ENCODE data around the gene SPHKAP.

Gene SPHKAP

GRCh38 chr2:228015741-228016140 is 165.7 kb downstream of the SPHKAP start:
- no CpG with 5 or more reads among the region's 1 CpG for WGBS (ENCODE audit: insufficient coverage)
- Histone ChIP-seq H3K27me3 (replicated peaks in 2 of 5; ENCODE audit: control insufficient read depth in 4 of 5, insufficient read depth in 5 of 5, low read length in 4 of 5) (no peaks in the 10 kb centered on the region), H3K4me1 (ENCODE audit: control extremely low read depth in 1 of 4, control insufficient read depth in 4 of 4, insufficient read depth in 4 of 4, low read length in 3 of 4) (no peaks in the 10 kb centered on the region), H3K4me3 (ENCODE audit: control insufficient read depth in 1 of 7, extremely low read depth in 1 of 7, insufficient read depth in 4 of 7, low read depth in 2 of 7, low read length in 6 of 7) (no peak overlapping the region), H3K9me3 (ENCODE audit: control extremely low read depth in 1 of 5, control insufficient read depth in 4 of 5, insufficient read depth in 2 of 5, low read depth in 1 of 5, low read length in 4 of 5) (peaks cover 0 to 5% (median 0%) of the 10 kb centered on the region in 5 experiments), H3K27ac (ENCODE audit: insufficient read depth in 1 of 2, low read depth in 1 of 2, low read length in 2 of 2, poor library complexity in 1 of 2, severe bottlenecking in 2 of 2) (no peak overlapping the region), H3K36me3 (ENCODE audit: control insufficient read depth in 4 of 4, insufficient read depth in 4 of 4, low read length in 3 of 4) (no peaks in the 10 kb centered on the region)
- no peak for DNase-seq
- ChIA-PET POLR2A (no interaction called here), CTCF (no interaction called here)

GRCh38 chr2:227996366-227996765 is 185.1 kb downstream of the SPHKAP start:
- DNase-seq: no peak
- Histone ChIP-seq H3K27me3 (replicated peaks in 2 of 5; ENCODE audit: control insufficient read depth in 4 of 5, insufficient read depth in 5 of 5, low read length in 4 of 5) (no peaks in the 10 kb centered on the region), H3K36me3 (ENCODE audit: control insufficient read depth in 4 of 4, insufficient read depth in 4 of 4, low read length in 3 of 4) (no peaks in the 10 kb centered on the region), H3K4me1 (ENCODE audit: control extremely low read depth in 1 of 4, control insufficient read depth in 4 of 4, insufficient read depth in 4 of 4, low read length in 3 of 4) (no peaks in the 10 kb centered on the region), H3K4me3 (ENCODE audit: control insufficient read depth in 1 of 7, extremely low read depth in 1 of 7, insufficient read depth in 4 of 7, low read depth in 2 of 7, low read length in 6 of 7) (no peak overlapping the region), H3K27ac (ENCODE audit: insufficient read depth in 1 of 2, low read depth in 1 of 2, low read length in 2 of 2, poor library complexity in 1 of 2, severe bottlenecking in 2 of 2) (no peak overlapping the region), H3K9me3 (ENCODE audit: control extremely low read depth in 1 of 5, control insufficient read depth in 4 of 5, insufficient read depth in 2 of 5, low read depth in 1 of 5, low read length in 4 of 5) (no peaks in the 10 kb centered on the region)
- ChIA-PET CTCF (no interaction called here), POLR2A (no interaction called here)
- WGBS (ENCODE audit: insufficient coverage): 48% methylated on average over 3 of the region's 3 CpGs

- H3K27ac ChIP-seq (ENCODE audit: insufficient read depth in 1 of 2, low read depth in 1 of 2, low read length in 2 of 2, poor library complexity in 1 of 2, severe bottlenecking in 2 of 2): no peak overlapping the region
- ChIA-PET CTCF (no interaction called here), POLR2A (no interaction called here)
- H3K4me3 ChIP-seq (ENCODE audit: control insufficient read depth in 1 of 7, extremely low read depth in 1 of 7, insufficient read depth in 4 of 7, low read depth in 2 of 7, low read length in 6 of 7): no peak overlapping the region
- no peaks in the 10 kb centered on the region for H3K4me1 ChIP-seq (ENCODE audit: control extremely low read depth in 1 of 4, control insufficient read depth in 4 of 4, insufficient read depth in 4 of 4, low read length in 3 of 4)
- 100% methylated on average over 2 of the region's 4 CpGs for WGBS (ENCODE audit: insufficient coverage)
- H3K9me3 ChIP-seq (ENCODE audit: control extremely low read depth in 1 of 5, control insufficient read depth in 4 of 5, insufficient read depth in 2 of 5, low read depth in 1 of 5, low read length in 4 of 5): no peaks in the 10 kb centered on the region
- no peak for DNase-seq
- H3K36me3 ChIP-seq (ENCODE audit: control insufficient read depth in 4 of 4, insufficient read depth in 4 of 4, low read length in 3 of 4): no peaks in the 10 kb centered on the region
- no peaks in the 10 kb centered on the region for H3K27me3 ChIP-seq (replicated peaks in 2 of 5; ENCODE audit: control insufficient read depth in 4 of 5, insufficient read depth in 5 of 5, low read length in 4 of 5)
Measured at GRCh38 chr2:227990937-227991336, 190.6 kb downstream of the SPHKAP start.

- POLR2A ChIA-PET: no interaction called here
- Histone ChIP-seq H3K27me3 (replicated peaks in 2 of 5; ENCODE audit: control insufficient read depth in 4 of 5, insufficient read depth in 5 of 5, low read length in 4 of 5) (no peaks in the 10 kb centered on the region), H3K9me3 (ENCODE audit: control extremely low read depth in 1 of 5, control insufficient read depth in 4 of 5, insufficient read depth in 2 of 5, low read depth in 1 of 5, low read length in 4 of 5) (no peaks in the 10 kb centered on the region), H3K36me3 (ENCODE audit: control insufficient read depth in 4 of 4, insufficient read depth in 4 of 4, low read length in 3 of 4) (no peaks in the 10 kb centered on the region), H3K27ac (ENCODE audit: insufficient read depth in 1 of 2, low read depth in 1 of 2, low read length in 2 of 2, poor library complexity in 1 of 2, severe bottlenecking in 2 of 2) (no peak overlapping the region), H3K4me3 (ENCODE audit: control insufficient read depth in 1 of 7, extremely low read depth in 1 of 7, insufficient read depth in 4 of 7, low read depth in 2 of 7, low read length in 6 of 7) (no peak overlapping the region), H3K4me1 (ENCODE audit: control extremely low read depth in 1 of 4, control insufficient read depth in 4 of 4, insufficient read depth in 4 of 4, low read length in 3 of 4) (no peaks in the 10 kb centered on the region)
- no peak for DNase-seq
- 96% methylated on average over 3 of the region's 3 CpGs for WGBS (ENCODE audit: insufficient coverage)
- CTCF ChIA-PET: no interaction called here
Measured at GRCh38 chr2:227973241-227973640, 208.2 kb downstream of the SPHKAP start.

- no peak for DNase-seq
- 79% methylated on average over 4 of the region's 7 CpGs for WGBS (ENCODE audit: insufficient coverage)
- H3K27me3 ChIP-seq (replicated peaks in 2 of 5; ENCODE audit: control insufficient read depth in 4 of 5, insufficient read depth in 5 of 5, low read length in 4 of 5): no peaks in the 10 kb centered on the region
- no peaks in the 10 kb centered on the region for H3K36me3 ChIP-seq (ENCODE audit: control insufficient read depth in 4 of 4, insufficient read depth in 4 of 4, low read length in 3 of 4)
- ChIA-PET POLR2A (no interaction called here), CTCF (no interaction called here)
- H3K27ac ChIP-seq (ENCODE audit: insufficient read depth in 1 of 2, low read depth in 1 of 2, low read length in 2 of 2, poor library complexity in 1 of 2, severe bottlenecking in 2 of 2): no peak overlapping the region
- no peaks in the 10 kb centered on the region for H3K4me1 ChIP-seq (ENCODE audit: control extremely low read depth in 1 of 4, control insufficient read depth in 4 of 4, insufficient read depth in 4 of 4, low read length in 3 of 4)
- no peak overlapping the region for H3K4me3 ChIP-seq (ENCODE audit: control insufficient read depth in 1 of 7, extremely low read depth in 1 of 7, insufficient read depth in 4 of 7, low read depth in 2 of 7, low read length in 6 of 7)
- no peaks in the 10 kb centered on the region for H3K9me3 ChIP-seq (ENCODE audit: control extremely low read depth in 1 of 5, control insufficient read depth in 4 of 5, insufficient read depth in 2 of 5, low read depth in 1 of 5, low read length in 4 of 5)
Measured at GRCh38 chr2:227971619-227972230, 209.8 kb downstream of the SPHKAP start.

GRCh38 chr2:227960317-227960716 is 221.2 kb downstream of the SPHKAP start:
- peaks cover 0 to 2% (median 0%) of the 10 kb centered on the region in 5 experiments for H3K27me3 ChIP-seq (replicated peaks in 2 of 5; ENCODE audit: control insufficient read depth in 4 of 5, insufficient read depth in 5 of 5, low read length in 4 of 5)
- no peak overlapping the region for H3K27ac ChIP-seq (ENCODE audit: insufficient read depth in 1 of 2, low read depth in 1 of 2, low read length in 2 of 2, poor library complexity in 1 of 2, severe bottlenecking in 2 of 2)
- ChIA-PET POLR2A (no interaction called here), CTCF (no interaction called here)
- H3K4me3 ChIP-seq (ENCODE audit: control insufficient read depth in 1 of 7, extremely low read depth in 1 of 7, insufficient read depth in 4 of 7, low read depth in 2 of 7, low read length in 6 of 7): no peak overlapping the region
- no peaks in the 10 kb centered on the region for H3K4me1 ChIP-seq (ENCODE audit: control extremely low read depth in 1 of 4, control insufficient read depth in 4 of 4, insufficient read depth in 4 of 4, low read length in 3 of 4)
- 96% methylated on average over 3 of the region's 3 CpGs for WGBS (ENCODE audit: insufficient coverage)
- DNase-seq: no peak
- no peaks in the 10 kb centered on the region for H3K36me3 ChIP-seq (ENCODE audit: control insufficient read depth in 4 of 4, insufficient read depth in 4 of 4, low read length in 3 of 4)
- H3K9me3 ChIP-seq (ENCODE audit: control extremely low read depth in 1 of 5, control insufficient read depth in 4 of 5, insufficient read depth in 2 of 5, low read depth in 1 of 5, low read length in 4 of 5): peaks cover 0 to 2% (median 0%) of the 10 kb centered on the region in 5 experiments

GRCh38 chr2:227942965-227943364 is 238.5 kb downstream of the SPHKAP start:
- ChIA-PET POLR2A (no interaction called here), CTCF (no interaction called here)
- Histone ChIP-seq H3K27me3 (replicated peaks in 2 of 5; ENCODE audit: control insufficient read depth in 4 of 5, insufficient read depth in 5 of 5, low read length in 4 of 5) (no peaks in the 10 kb centered on the region), H3K27ac (ENCODE audit: insufficient read depth in 1 of 2, low read depth in 1 of 2, low read length in 2 of 2, poor library complexity in 1 of 2, severe bottlenecking in 2 of 2) (no peak overlapping the region), H3K36me3 (ENCODE audit: control insufficient read depth in 4 of 4, insufficient read depth in 4 of 4, low read length in 3 of 4) (no peaks in the 10 kb centered on the region), H3K4me1 (ENCODE audit: control extremely low read depth in 1 of 4, control insufficient read depth in 4 of 4, insufficient read depth in 4 of 4, low read length in 3 of 4) (no peaks in the 10 kb centered on the region), H3K9me3 (ENCODE audit: control extremely low read depth in 1 of 5, control insufficient read depth in 4 of 5, insufficient read depth in 2 of 5, low read depth in 1 of 5, low read length in 4 of 5) (peaks cover 0 to 5% (median 0%) of the 10 kb centered on the region in 5 experiments), H3K4me3 (ENCODE audit: control insufficient read depth in 1 of 7, extremely low read depth in 1 of 7, insufficient read depth in 4 of 7, low read depth in 2 of 7, low read length in 6 of 7) (no peak overlapping the region)
- WGBS (ENCODE audit: insufficient coverage): no CpG with 5 or more reads among the region's 2 CpGs
- no peak for DNase-seq

Data from common myeloid progenitor, CD34-positive (primary cell).